Amniotic stem cell (primary cell): ENCODE results near the gene CTCFL.
"Not testable (repeated sequence)": the region's sequence is repeated elsewhere in the genome, so short reads cannot be mapped to it uniquely, and the experiment has no call there.

ENCODE experiments used
- DNase-seq: peaks from one replicate; lab custom pipeline; 2025; lab: John Stamatoyannopoulos, UW

CTCFL gene

DNA sequence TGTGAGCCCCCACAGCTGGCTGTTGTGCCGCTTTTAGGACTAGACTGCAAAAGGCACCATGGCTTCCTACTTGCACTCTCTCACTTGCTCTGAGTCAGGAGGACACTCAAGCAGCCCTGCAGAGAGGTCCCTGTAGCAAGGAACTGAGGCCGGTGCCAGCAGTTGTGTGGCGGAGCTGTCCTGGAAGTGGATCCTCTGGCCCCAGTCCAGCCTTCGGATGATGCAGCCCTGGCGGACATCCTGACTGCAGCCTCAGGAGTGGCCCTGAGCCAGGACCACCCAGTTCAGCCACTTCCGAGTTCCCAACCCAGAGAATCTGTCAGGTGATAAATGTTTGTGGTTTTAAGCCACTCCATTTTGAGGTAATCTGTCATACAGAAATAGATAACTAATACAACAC lies 17.5 kb downstream of the CTCFL start:
- no peak for DNase-seq

DNA sequence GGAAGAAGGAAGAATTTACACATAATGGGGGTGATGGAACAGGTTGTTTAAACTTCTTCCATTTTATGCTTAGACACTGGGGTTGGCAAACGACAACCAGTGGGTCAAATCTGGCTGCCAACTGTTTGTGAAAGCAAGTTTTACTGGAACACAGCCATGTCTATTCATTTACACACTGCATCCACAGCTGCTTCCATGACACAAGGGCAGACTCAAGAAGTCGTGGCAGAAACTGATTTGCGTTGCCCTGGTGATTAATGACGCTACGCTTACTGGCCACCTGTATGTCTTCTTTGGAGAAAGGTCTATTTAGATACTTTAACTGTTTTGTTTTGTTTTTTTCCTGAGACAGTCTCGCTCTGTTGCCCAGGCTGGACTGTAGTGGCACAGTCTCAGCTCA lies 19.0 kb downstream of the CTCFL start:
- DNase-seq = no peak

DNA sequence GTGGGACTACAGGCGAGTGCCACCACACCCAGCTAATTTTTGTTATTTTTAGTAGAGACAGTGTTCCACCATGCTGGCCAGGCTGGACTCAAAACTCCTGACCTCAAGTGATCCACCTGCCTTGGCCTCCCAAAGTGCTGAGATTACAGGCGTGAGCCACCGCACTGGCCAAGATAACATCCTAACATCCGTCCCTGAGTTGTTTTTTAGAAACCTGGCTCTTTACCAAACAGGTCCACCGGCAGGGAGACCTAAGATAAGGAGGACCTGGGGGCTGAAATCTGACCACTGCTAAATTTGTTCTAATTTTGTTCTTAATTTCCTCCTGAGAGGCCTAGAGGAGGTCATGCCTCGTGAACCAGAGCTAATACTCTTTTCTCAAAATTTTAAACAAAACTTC lies 20.5 kb downstream of the CTCFL start:
- no peak for DNase-seq

DNA sequence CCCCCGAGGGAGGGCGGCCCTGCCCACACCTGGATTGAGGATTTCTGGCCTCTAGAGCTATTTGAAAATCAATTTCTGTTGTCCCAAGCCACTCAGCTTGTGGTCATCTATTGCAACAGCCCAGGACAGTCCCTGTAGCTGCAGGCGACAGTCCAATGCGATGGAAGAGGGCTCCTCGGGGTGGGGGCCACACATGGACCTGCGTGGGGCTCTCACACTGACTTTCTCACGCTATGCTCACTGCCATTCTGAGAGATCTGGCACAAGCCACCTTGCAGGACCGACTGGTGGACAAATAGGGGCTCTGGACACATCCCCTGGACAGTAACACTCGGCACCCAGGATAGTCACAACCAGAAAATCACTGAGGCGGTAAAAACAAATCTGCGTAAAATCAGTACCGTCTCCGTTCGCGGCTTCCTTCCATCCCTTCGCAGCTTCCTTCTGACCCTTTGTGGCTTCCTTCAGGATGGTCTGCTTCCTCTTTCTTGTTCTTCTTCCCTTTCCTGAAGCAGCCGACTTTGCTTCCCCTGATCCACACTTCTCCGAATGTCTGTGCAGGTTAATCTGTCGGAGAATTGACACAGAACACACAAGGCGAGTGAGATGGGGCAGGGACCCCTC lies 21.8 kb downstream of the CTCFL start:
- DNase-seq = no peak

DNA sequence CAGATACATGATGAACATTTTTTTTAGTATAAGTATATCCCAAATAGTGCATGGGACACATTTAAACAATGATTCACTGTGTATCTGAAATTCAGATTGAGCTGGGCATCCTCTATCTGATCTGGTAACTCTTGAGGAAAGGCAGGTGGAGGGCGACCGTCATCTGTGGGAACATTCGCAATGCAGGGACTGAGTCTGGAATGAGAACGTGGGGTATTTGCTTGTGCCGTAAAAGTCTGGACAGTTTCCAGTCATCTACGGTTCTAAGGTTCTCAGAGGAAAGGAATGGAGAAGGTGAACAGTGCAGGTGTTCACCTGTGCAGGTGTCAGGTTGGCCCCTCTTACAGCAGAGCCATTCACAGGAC lies 22.6 kb downstream of the CTCFL start:
- no peak for DNase-seq

DNA sequence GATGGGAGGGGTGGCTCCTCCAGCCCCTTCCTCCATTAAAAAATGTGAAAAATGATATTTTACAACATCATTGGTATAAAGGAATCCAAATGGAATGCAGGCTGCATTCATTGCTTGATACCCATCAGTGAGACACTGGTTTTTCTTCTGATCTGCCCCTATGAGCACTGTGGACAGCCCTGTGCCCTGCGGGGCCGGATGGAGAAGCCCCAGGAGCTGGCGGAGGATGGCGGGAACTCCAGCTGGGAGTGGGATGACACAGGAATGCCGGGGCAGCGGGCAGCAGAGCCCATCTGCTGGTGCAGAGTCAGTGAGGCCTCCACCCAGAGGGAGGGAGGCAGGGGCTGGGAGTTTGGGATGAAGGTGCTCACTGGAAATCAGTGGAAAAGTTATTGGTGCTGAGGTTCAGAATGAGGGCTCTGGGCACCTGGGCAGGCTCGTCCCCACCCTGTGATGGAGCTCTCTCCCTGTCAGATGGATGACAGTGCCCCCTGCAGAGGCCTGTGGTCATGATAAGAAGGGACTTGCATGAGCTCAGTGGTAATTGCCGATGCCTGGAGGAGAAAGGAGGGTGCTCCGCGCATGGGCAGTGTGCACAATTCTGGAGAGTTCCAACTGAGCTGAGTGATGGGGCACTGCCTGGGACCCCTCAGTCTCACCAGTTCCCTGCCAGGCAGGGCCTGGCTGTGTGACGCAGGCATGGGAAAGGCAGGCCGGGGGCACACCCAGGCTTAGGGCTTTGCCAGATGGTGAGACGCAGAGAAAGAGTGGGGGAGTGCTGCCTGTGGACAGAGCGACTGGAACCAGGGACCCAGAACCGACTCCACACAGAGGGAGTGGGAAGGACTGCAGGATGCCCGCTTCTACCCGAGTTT lies 23.2 kb downstream of the CTCFL start:
- DNase-seq = no peak

DNA sequence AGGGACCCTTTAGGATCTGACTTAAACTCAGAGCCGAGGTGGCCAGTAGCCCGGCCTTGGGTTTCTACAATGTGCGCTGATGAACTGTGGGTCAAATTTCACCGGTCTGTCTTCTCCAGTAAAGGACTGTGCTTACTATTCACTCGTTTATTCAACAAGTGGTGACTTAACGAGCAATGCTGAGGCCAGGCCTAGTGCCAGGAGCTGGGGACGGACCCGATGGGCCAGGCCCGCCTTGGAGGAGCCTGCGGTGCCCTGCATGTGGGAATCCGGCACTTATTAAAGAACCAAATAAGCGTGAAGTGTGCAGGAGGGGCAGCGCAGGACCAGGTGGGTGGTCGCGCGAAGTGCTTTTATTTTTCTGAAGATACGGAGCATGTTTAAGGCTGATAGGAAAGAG lies 24.0 kb downstream of the CTCFL start:
- no peak for DNase-seq

DNA sequence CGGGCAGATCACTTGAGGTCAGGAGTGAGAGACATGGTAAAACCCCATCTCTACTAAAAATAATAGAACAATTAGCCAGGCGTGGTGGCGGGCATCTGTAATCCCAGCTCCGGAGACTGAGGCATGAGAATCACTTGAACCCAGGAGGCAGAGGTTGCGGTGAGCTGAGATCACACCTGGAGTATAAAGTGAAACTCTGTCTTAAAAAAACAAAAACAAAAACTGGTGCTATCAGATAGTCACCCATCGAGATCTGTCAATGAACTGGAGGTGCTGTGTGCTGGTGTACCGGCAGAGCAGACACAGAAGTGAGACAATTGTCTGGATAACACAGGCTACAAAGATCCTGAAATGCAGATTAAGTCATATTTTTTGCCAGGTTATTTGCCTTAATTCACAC lies 24.7 kb downstream of the CTCFL start:
- no peak for DNase-seq

DNA sequence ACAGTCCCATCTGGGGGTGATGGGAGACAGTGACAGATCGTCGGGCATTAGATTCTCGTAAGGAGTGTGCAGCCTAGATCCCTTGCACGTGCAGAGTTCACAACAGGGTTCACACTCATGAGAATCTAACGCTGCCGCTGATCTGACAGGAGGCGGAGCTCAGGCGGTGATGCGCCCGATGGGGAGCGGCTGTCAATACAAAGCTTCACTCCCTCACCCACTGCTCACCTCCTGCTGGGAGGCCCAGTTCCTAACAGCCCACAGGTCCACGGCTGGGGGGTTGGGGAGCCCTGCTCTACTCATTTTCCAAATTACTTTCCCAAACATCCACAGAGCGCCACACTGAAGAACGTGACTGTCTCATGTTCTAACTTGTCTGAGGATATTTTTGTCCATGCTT lies 25.3 kb downstream of the CTCFL start:
- DNase-seq = no peak

DNA sequence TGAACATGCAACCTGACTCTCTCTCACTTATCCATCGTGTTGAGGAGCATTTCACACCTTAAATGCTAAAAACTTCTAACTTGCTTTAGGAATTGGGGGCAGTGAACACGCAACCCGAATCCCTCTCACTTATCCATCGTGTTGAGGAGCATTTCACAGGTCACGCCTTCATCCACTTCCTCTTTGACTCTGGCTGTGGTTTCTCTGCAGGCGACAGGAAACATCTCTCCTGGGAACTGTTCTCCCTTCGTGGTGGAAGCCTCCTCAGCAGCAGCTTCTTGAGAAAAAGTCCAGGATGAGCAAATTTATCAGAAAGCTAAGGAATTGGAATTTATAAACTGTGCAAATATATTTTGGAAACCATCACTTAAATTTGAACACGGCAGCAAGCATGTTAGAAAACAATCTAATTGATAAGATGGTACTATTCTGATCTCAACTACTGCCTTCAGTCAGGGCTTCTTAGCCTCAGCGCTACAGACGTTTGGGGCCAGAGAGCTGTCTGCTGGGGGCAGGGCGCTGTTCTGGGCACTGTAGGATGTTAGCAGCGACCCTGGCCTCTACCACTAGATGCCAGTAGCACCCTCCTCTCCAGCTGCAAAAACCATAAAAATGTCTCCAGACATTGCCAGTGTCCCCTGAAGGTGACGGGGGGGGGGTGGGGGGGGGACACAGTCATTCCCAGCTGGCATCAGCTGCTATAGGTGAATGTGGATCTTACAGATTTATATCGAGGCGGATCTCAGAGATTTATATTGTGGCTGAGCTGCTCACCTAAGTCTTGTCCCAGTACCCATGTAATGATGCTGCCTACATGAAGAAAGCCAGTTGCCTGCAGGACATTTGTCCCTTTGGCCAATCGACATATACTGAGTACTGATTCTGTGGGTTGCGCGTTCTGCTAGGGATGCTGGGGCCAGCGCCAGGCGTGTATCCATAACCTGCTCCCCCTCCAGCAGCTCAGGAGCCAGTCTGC lies 26.2 kb downstream of the CTCFL start:
- no peak for DNase-seq

DNA sequence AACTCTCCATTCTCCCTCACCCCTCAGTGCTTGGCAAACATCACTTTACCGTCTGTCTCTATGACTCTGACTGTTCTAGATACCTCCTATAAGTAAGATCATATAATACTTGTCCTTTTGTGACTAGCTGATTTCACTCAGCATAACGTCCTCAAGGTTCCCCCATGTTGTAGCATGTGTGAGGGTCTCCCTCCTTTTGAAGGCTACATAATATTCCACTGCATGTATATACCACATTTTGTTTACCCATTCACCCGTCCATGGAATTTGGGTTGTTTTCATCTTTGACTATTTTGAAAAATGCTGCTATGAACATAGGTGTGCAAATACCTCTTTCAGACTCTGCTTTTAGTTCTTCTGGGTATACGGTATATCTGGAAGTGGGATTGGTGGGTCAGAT lies 28.3 kb downstream of the CTCFL start:
- no peak for DNase-seq

DNA sequence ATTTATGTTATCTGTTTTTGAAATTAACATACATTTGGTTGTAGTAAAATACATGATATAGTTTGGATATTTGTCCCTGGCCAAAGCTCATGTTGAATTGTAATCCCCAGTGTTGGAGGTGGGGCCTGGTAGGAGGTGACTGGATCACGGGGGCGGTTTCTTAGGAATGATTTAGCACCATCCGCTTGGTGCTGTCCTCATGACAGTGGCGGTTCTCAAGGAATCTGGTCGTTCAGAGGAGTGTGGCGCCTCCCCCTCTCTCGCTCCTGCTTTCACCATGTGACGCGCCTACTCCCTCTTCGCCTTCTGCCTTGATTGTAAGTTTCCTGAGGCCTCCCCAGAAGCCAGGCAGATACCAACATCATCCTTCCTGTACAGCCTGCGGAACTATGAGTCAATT lies 29.0 kb downstream of the CTCFL start:
- DNase-seq = no peak

DNA sequence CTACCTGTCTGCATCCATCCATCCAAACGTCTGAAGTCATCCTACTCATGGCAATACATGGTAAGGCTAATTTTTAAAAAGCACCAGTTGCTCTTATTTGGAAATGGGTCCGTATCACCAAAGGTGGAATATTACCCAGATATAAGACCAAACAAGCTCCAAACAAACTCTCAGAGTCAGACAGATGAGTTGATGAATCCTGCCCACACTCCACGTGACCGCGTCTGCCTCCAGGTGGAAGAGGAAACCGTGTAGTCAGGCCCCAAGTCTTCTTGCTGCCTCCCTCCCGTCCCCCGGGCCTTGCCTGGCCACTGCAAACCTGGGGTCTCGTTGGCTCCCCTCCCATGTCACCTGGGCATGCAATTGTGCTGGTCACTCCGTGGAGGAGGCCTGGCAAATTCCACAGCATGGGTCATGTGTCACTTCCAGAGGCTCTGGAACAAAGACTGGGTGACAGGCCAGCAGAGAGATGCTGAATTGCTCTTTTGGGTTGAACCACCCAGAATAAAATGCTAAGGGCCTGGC lies 31.8 kb downstream of the CTCFL start:
- no peak for DNase-seq

DNA sequence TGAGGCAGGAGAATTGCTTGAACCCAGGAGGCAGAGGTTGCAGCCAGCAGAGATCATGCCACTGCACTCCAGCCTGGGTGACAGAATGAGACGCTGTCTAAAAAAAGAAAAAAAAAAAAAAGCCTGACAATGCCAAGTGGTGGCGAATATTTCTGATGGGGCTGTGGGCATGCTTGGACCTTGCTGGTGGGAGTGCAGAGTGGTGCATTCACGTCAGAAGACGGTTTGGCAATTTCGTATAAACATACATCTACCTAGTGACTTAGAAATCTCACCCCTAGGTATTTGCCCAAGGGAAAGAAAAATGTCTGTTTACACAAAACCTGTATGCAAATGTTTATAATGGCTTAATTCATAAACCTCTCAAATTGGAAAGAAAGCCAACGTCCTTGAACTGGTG lies 33.6 kb downstream of the CTCFL start:
- DNase-seq = no peak

DNA sequence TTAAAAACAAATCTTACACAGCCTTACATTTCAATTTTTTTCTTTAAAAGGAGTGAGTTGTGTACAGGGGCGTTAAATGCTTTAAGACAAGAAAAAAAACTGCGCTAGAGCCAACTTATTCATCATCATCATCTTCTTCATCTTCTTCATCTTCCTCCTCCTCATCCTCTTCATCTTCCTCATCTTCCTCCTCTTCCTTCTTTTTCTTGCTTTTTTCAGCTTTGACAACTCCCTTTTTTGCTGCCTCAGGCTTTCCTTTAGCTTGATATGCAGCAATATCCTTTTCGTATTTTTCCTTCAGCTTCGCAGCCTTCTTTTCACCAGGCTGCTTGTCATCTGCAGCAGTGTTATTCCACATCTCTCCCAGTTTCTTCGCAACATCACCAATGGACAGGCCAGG lies 36.7 kb downstream of the CTCFL start:
- not testable (repeated sequence) for DNase-seq

DNA sequence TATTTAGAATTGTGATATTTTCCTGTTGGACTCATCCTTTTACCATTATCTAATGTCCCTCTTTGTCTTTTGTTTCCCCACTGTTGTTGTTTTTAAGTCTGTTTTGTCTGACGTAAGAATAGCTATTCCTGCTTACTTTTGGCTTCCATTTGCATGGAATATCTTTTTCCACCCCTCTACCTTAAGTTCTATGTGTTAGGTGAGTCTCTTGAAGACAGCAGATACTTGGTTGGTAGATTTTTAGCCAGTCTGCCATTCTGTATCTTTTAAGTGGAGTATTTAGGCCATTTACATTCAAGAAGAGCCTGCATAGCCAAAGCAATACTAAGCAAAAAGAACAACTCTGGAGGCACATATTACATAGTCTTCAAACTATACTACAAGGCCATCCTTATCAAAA lies 39.2 kb downstream of the CTCFL start:
- no peak for DNase-seq

DNA sequence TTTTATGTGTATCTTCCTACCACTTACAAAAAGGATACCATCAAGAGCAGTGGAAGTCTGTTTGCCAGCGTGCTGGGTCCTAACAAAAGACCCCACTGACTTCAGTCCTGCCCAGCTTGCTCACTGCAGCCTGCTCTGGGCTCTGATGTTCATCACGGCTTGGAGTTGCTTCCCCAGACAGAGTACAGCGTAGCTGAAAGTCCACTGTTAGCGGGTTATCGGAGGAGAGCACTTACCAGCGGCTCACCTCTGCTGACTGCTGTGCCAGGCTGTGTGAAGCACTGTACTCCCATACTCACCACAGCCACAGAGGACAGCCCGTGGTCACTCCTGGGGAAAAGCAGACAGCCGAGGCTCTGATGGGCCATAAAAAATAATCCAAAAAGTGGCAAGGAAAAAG lies 40.2 kb downstream of the CTCFL start:
- DNase-seq = no peak

DNA sequence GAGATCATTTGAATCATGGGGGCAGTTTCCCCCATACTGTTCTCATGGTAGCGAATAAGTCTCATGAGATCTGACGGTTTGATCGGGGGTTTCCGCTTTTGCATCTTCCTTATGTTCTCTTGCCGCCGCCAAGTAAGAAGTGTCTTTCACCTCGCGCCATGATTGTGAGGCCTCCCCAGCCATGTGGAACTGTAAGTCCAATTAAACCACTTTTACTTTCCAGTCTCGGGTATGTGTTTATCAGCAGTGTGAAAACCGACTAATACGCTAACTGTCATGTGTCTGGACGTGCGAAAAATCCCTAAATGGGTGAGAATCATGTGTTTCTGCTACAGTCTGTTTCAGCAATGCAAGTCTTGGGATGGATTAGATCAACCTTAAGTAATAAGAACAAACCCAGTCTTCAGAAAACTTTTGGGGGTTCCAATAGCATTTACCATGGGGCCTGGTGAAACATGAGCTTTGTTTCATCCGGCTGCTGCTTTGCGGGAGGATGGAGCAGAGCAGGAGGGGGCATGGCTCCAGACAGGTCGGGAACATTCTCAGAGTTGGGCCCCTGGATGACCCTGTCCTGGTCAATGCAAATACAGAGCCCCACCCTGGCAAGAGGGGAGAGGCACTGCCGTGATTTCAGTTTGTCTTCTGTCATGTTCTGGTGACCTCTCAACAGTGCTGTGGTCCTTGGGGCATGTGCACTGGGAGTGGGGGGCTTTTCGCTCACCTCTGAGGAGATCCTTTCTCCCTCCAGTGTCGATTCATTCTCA lies 41.5 kb downstream of the CTCFL start:
- no peak for DNase-seq

DNA sequence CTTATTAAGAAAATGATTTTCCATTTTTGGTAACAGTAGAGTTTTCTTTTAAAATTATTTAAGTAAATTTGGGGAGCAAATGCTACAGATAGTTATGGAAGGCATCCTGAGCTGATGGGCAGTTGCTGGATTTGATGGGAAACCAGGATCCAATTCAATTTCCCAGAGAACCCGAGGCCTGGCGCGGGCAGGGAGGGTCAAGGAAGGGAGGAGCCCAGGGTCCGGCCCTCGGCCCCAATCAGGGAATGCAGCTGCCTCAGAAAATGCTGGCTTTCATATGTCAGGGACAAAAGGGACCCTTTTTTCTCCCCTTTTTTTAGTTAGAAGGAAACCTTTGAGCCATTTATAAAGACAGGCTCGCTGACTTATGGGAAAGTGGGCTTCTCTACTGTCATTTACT lies 42.1 kb downstream of the CTCFL start:
- no peak for DNase-seq

DNA sequence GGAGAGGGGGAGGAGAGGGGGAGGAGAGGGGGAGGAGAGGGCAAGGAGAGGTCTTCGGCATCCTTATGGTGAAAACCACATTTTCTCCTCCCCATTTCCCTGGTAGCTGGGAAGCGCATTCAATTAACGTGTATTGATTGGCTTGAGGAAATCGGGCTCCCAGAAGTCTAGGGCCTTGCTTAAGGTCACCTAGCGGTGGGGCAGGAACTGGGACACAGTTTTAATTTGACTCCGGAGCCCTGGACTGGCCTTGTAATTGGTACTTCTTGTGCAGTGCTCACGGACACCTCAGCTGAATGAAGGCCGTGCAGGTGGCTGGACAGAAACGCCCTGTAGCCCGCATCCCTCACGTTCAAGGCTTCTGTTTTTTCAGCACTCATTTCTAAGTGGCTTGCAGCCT lies 42.8 kb downstream of the CTCFL start:
- no peak for DNase-seq

DNA sequence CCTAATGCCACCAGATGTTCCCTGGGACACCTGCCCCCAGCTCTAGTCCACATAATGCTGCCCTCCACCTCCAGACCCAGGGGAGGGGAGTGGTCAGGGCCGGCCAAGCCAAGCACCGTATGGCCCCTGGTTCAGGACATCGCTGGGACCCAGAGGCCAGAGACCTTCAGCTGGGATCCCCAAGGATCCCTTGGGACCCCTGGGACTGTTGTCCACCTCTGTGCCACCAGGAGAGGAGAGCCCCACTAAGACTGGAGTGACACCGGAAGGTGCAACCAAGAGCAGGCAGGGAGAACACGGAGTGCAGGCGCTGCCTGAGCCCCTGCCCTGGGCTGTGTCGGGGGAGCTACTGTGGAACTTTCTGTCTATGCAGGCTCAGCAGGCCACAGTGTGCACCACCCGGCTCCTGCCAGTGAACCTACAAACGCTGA lies 43.6 kb downstream of the CTCFL start:
- DNase-seq = no peak
